ENCODE data around the gene RDX.

- TF ChIP-seq POLR2A (IDR thresholded peaks at IDR 0.05) (no peak), CTCF (IDR thresholded peaks at IDR 0.05) (no peak), POLR2AphosphoS5 (IDR thresholded peaks at IDR 0.05) (no peak)
Observed at GRCh38 chr11:110336054-110336453, 39.6 kb upstream of the RDX start.
